ENCODE results near the gene NTM. TPM values are rescaled to one million over a fixed set of nuclear protein-coding genes. Genes with fewer than 3 reads are reported as not detected.
A peak's percentile ranks its signal among the peaks of the same experiment; 100 is the strongest.

Gene NTM
- total RNA-seq, 1 experiment from 2014 or later, result 8.6 TPM

DNA sequence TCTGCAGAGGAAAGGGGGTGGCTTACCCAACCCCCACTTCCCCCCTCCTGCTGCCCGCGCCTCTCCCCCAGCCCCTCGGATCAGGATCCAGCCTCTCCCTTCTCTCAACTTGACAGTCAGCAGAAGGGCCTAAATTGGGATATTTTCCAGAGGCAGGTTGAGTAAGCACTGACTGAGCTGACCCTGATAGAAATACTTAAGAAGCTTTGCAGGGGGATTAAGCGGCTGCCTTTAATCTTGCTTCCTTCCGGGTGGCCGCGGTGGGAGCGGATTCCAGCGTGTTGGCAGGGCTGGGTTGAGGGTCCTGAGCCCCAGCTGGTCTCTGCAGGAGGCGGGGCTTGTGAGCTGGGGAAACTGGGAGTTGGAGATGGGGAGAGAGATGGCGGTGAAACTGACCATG lies 445.2 kb downstream of the NTM start:
- TF ChIP-seq EZH2 (IDR thresholded peaks at IDR 0.05; ENCODE audit: borderline replicate concordance, low read depth, low read length, poor library complexity, severe bottlenecking), result no peak
- TF ChIP-seq, protein P1, sequence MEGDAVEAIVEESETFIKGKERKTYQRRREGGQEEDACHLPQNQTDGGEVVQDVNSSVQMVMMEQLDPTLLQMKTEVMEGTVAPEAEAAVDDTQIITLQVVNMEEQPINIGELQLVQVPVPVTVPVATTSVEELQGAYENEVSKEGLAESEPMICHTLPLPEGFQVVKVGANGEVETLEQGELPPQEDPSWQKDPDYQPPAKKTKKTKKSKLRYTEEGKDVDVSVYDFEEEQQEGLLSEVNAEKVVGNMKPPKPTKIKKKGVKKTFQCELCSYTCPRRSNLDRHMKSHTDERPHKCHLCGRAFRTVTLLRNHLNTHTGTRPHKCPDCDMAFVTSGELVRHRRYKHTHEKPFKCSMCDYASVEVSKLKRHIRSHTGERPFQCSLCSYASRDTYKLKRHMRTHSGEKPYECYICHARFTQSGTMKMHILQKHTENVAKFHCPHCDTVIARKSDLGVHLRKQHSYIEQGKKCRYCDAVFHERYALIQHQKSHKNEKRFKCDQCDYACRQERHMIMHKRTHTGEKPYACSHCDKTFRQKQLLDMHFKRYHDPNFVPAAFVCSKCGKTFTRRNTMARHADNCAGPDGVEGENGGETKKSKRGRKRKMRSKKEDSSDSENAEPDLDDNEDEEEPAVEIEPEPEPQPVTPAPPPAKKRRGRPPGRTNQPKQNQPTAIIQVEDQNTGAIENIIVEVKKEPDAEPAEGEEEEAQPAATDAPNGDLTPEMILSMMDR (conservative IDR thresholded peaks at IDR 0.05; ENCODE audit: low read depth, low read length), result no peak
- no TSS peak for BruUV-seq (replicated peaks)
- Histone ChIP-seq H3K9me3 (ENCODE audit: low read depth, low read length, poor library complexity, severe bottlenecking) (no peaks in the 10 kb centered on the region), H3K36me3 (ENCODE audit: insufficient read depth, low read length, poor library complexity, severe bottlenecking) (no peaks in the 10 kb centered on the region), H3K4me1 (ENCODE audit: insufficient read depth, low read length, poor library complexity, severe bottlenecking) (peaks cover 46% of the 10 kb centered on the region), H3K27ac (ENCODE audit: low read depth, low read length, poor library complexity, severe bottlenecking) (peak overlapping the region; percentile 63), H3K4me3 (ENCODE audit: low read depth, low read length, poor library complexity, severe bottlenecking) (no peak overlapping the region), H3K27me3 (replicated peaks; ENCODE audit: insufficient read depth, low read depth, low read length, poor library complexity) (peaks cover 5% of the 10 kb centered on the region)
- DNase-seq (ENCODE audit: low spot score), result peak; percentile 70
- ChIA-PET CTCF (no interaction called here), POLR2A (ENCODE audit: low non-redundant PET) (no interaction called here)
- intact Hi-C loops (cut with micrococcal nuclease; ENCODE audit: unreplicated experiment), result no loop called here

DNA sequence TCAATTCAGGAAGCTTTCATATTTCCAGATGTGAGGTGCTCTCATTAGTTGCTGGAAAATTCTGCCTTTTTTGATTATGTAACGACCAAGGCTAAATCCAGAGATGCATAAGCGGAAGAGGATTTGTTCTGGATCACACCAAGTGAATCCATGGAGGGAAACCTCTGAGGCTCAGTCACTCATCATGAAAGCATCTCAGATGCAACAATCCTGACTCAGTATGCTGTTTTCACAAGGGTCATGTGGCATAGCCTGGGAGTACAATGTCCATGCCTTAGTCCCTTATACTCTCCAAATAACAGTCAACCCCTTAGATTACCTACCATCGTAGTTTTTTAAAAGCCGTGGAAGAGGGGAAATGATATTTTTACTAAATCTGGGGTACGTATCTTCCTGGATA lies 445.6 kb downstream of the NTM start:
- Histone ChIP-seq H3K4me3 (ENCODE audit: low read depth, low read length, poor library complexity, severe bottlenecking) (no peak overlapping the region), H3K9me3 (ENCODE audit: low read depth, low read length, poor library complexity, severe bottlenecking) (no peaks in the 10 kb centered on the region), H3K4me1 (ENCODE audit: insufficient read depth, low read length, poor library complexity, severe bottlenecking) (peaks cover 44% of the 10 kb centered on the region), H3K27ac (ENCODE audit: low read depth, low read length, poor library complexity, severe bottlenecking) (peak overlapping the region; percentile 18), H3K36me3 (ENCODE audit: insufficient read depth, low read length, poor library complexity, severe bottlenecking) (no peaks in the 10 kb centered on the region), H3K27me3 (replicated peaks; ENCODE audit: insufficient read depth, low read depth, low read length, poor library complexity) (peaks cover 4% of the 10 kb centered on the region)
- no peak for DNase-seq (ENCODE audit: low spot score)
- intact Hi-C loops (cut with micrococcal nuclease; ENCODE audit: unreplicated experiment), result no loop called here
- POLR2A ChIA-PET (ENCODE audit: low non-redundant PET), result no interaction called here
- BruUV-seq (replicated peaks), result no TSS peak
- CTCF ChIA-PET, result no interaction called here
- TF ChIP-seq, protein P1 (conservative IDR thresholded peaks at IDR 0.05; ENCODE audit: low read depth, low read length), result no peak
- no peak for TF ChIP-seq EZH2 (IDR thresholded peaks at IDR 0.05; ENCODE audit: borderline replicate concordance, low read depth, low read length, poor library complexity, severe bottlenecking)

DNA sequence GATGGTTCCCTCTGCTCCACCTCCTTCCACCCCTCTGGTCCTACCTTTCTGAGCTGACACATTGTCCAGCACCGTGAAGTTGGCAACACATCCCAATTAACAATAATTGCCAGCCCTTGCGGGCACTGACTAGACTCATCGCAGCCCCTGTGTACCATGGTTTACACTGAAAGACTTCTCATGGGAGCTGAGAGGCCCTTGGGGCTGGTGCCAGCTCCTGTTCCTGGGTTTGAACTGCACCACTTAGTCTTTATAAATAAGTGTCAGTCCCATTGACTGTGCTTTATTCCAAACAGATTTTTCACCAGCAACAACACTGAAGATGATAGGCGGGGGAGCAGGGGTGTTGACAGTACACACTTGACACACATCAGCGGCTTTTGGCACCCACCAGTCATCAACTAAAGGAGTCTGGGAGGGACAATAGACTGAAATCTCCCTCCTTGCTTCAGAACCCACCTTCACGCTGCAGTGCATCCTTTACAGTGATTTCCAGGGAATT lies 447.3 kb downstream of the NTM start:
- intact Hi-C loops (cut with micrococcal nuclease; ENCODE audit: unreplicated experiment), result no loop called here
- H3K4me1 ChIP-seq (ENCODE audit: insufficient read depth, low read length, poor library complexity, severe bottlenecking), result peaks cover 29% of the 10 kb centered on the region
- no peak overlapping the region for H3K27ac ChIP-seq (ENCODE audit: low read depth, low read length, poor library complexity, severe bottlenecking)
- TF ChIP-seq, protein P1 (conservative IDR thresholded peaks at IDR 0.05; ENCODE audit: low read depth, low read length), result no peak
- TF ChIP-seq EZH2 (IDR thresholded peaks at IDR 0.05; ENCODE audit: borderline replicate concordance, low read depth, low read length, poor library complexity, severe bottlenecking), result no peak
- peaks cover 21% of the 10 kb centered on the region for H3K27me3 ChIP-seq (replicated peaks; ENCODE audit: insufficient read depth, low read depth, low read length, poor library complexity)
- no peak for DNase-seq (ENCODE audit: low spot score)
- no peak overlapping the region for H3K4me3 ChIP-seq (ENCODE audit: low read depth, low read length, poor library complexity, severe bottlenecking)
- H3K9me3 ChIP-seq (ENCODE audit: low read depth, low read length, poor library complexity, severe bottlenecking), result no peaks in the 10 kb centered on the region
- POLR2A ChIA-PET (ENCODE audit: low non-redundant PET), result no interaction called here
- no TSS peak for BruUV-seq (replicated peaks)
- CTCF ChIA-PET, result no interaction called here
- H3K36me3 ChIP-seq (ENCODE audit: insufficient read depth, low read length, poor library complexity, severe bottlenecking), result no peaks in the 10 kb centered on the region
